Panc1 (cell line): ENCODE data around the gene ELFN1. TPM values are rescaled to one million over a fixed set of nuclear protein-coding genes. Genes with fewer than 3 reads are reported as not detected.

Source experiments
- ATAC-seq: fragments of 200-7000 bp; cut with Tn5 transposase; 2 replicates; pipeline ENCODE4 v1.9.1; 2020; ENCODE audit warnings: mild to moderate bottlenecking, moderate library complexity
- BruUV-seq: library from RNA; stranded (reverse); fragments of 400-500 nt; replicated peaks from 2 replicates; lab custom pipeline; 2021; lab: Mats Ljungman, UMichigan
- CTCF ChIA-PET: fragments of 300-600 bp; sonication (Branson Sonifier 250); formaldehyde crosslinking; loops from one replicate; lab custom pipeline; 2022; ENCODE audit warnings: antibody characterized with exemption; lab: Charles Lee
- POLR2A ChIA-PET: fragments of 300-600 bp; sonication (Branson Sonifier 250); formaldehyde crosslinking; loops from one replicate; lab custom pipeline; 2022; ENCODE audit warnings: antibody characterized with exemption; lab: Charles Lee
- DNase-seq: peaks from one replicate; pipeline ENCODE4 v3.0.0-alpha.2; 2010; ENCODE audit warnings: low read depth, low spot score
- H3K27ac ChIP-seq: 2 replicates; pipeline ENCODE4 v1.5.1; 2011; ENCODE audit warnings: mild to moderate bottlenecking, low read length, inconsistent platforms
- H3K27me3 ChIP-seq: fragments of 200-500 bp; sonication (Bioruptor generic); 2 replicates; pipeline ENCODE4 v1.6.0; 2014; ENCODE audit warnings: low read length, inconsistent platforms; ENCODE audit not compliant: control insufficient read depth, insufficient read depth
- H3K36me3 ChIP-seq: fragments of 200-500 bp; sonication (Bioruptor generic); 2 replicates; pipeline ENCODE4 v1.5.1; 2014; ENCODE audit warnings: inconsistent platforms, mild to moderate bottlenecking, low read length, moderate library complexity; ENCODE audit not compliant: control insufficient read depth, insufficient read depth
- H3K4me1 ChIP-seq: 2 replicates; pipeline ENCODE4 v1.5.1; 2011; ENCODE audit warnings: inconsistent platforms, mild to moderate bottlenecking, low read length, moderate library complexity; ENCODE audit not compliant: control insufficient read depth, insufficient read depth
- H3K4me3 ChIP-seq, 2 experiments: 2 replicates each; pipeline ENCODE4 v1.5.1; 2011 to 2012; ENCODE audit warnings: low read depth in 2 of 2, low read length in 2 of 2, mild to moderate bottlenecking in 2 of 2, inconsistent platforms in 1 of 2, moderate library complexity in 1 of 2
- H3K9me3 ChIP-seq: fragments of 200-500 bp; sonication (Bioruptor generic); 2 replicates; pipeline ENCODE4 v1.5.1; 2014; ENCODE audit warnings: low read depth, mild to moderate bottlenecking, inconsistent platforms, low read length, moderate library complexity; ENCODE audit not compliant: control insufficient read depth, insufficient read depth
- CTCF ChIP-seq: fragments of 450-650 bp; IDR thresholded peaks from 2 replicates; pipeline ENCODE4 v1.5.1; 2017; ENCODE audit warnings: mild to moderate bottlenecking
- POLR2AphosphoS5 ChIP-seq: IDR thresholded peaks from 2 replicates; pipeline ENCODE4 v1.6.1; 2012; ENCODE audit warnings: mild to moderate bottlenecking, low read depth, low read length, moderate library complexity
- REST ChIP-seq, 2 experiments: IDR thresholded peaks; 2 replicates each; pipeline ENCODE4 v1.6.1; 2011 to 2012; ENCODE audit warnings: low read depth in 2 of 2, control low read depth in 1 of 2, low read length in 1 of 2, mild to moderate bottlenecking in 1 of 2, moderate library complexity in 1 of 2; ENCODE audit not compliant: insufficient read depth in 1 of 2
- SIN3A ChIP-seq: IDR thresholded peaks from 2 replicates; pipeline ENCODE4 v1.6.1; 2012; ENCODE audit warnings: low read depth, mild to moderate bottlenecking, low read length, moderate library complexity, borderline replicate concordance; ENCODE audit not compliant: insufficient read depth
- TCF7L2 ChIP-seq: IDR thresholded peaks from 2 replicates; pipeline ENCODE4 v1.6.1; 2011; ENCODE audit warnings: mild to moderate bottlenecking, low read depth, low read length, inconsistent platforms
- in situ Hi-C: cut with HindIII; loops from 2 replicates; pipeline ENCODE4 v1.10.0; 2016; ENCODE audit warnings: low sequenced_read_pairs, low pct_unique_long_range_greater_than_20kb
- intact Hi-C: fragments of 100-400 bp; cut with micrococcal nuclease; formaldehyde crosslinking; loops from one replicate; pipeline ENCODE4 v1.10.0; 2022; ENCODE audit not compliant: unreplicated experiment
- total RNA-seq: library from RNA; stranded (reverse); gene quantifications from one replicate; pipeline ENCODE4 v1.2.1, GENCODE V29; 2021; ENCODE audit not compliant: unreplicated experiment

Gene ELFN1
- total RNA-seq, 1 experiment from 2014 or later = 39.0 TPM

- no peak overlapping the region for H3K27ac ChIP-seq
- no peaks in the 10 kb centered on the region for H3K36me3 ChIP-seq
- H3K27me3 ChIP-seq = no peaks in the 10 kb centered on the region
- in situ Hi-C loops = no loop called here
- DNase-seq (no peak), ATAC-seq (no peak)
- TF ChIP-seq SIN3A (no peak), POLR2AphosphoS5 (no peak), TCF7L2 (no peak), REST (IDR thresholded peaks at IDR 0.05; ENCODE audit: insufficient read depth in 1 of 2, low read depth in 2 of 2, low read length in 1 of 2) (no peak), CTCF (no peak)
- no TSS peak for BruUV-seq
- CTCF ChIA-PET = no interaction called here
- intact Hi-C loops = loop anchor here (5.0 kb wide), 1 partner anchor 243 kb away; the partner anchor contains the start of gene MICALL2
- POLR2A ChIA-PET = no interaction called here
- H3K9me3 ChIP-seq = peaks cover 5% of the 10 kb centered on the region; the same call in 1 of the 2 replicates
- peaks cover 18% of the 10 kb centered on the region for H3K4me1 ChIP-seq
- no peak overlapping the region for H3K4me3 ChIP-seq
Measured at GRCh38 chr7:1700086-1700485, 30.0 kb downstream of the ELFN1 start.

- no peaks in the 10 kb centered on the region for H3K36me3 ChIP-seq
- DNase-seq (no peak), ATAC-seq (no peak)
- TF ChIP-seq POLR2AphosphoS5 (no peak), REST (IDR thresholded peaks at IDR 0.05; ENCODE audit: insufficient read depth in 1 of 2, low read depth in 2 of 2, low read length in 1 of 2) (no peak), TCF7L2 (no peak), CTCF (no peak), SIN3A (no peak)
- H3K27me3 ChIP-seq = no peaks in the 10 kb centered on the region
- peaks cover 5% of the 10 kb centered on the region; the same call in 1 of the 2 replicates for H3K9me3 ChIP-seq
- intact Hi-C loops (loop anchor here (5.0 kb wide), 1 partner anchor 243 kb away; the partner anchor contains the start of gene MICALL2), in situ Hi-C loops (no loop called here)
- no peak overlapping the region for H3K27ac ChIP-seq
- ChIA-PET CTCF (interaction anchor here (0.9 kb wide), 1 partner anchor 9 kb away, joined by 3 read pairs; no protein-coding TSS in a partner anchor), POLR2A (no interaction called here)
- H3K4me1 ChIP-seq = peaks cover 22% of the 10 kb centered on the region
- no peak overlapping the region for H3K4me3 ChIP-seq
- no TSS peak for BruUV-seq
Measured at GRCh38 chr7:1700536-1701333, 30.7 kb downstream of the ELFN1 start.
